ENCODE measurements around the gene NCOA1. TPM values are rescaled to one million over a fixed set of nuclear protein-coding genes. Genes with fewer than 3 reads are reported as not detected.

Gene NCOA1
- total RNA-seq, 1 experiment from 2014 or later, result 24.6 TPM

DNA sequence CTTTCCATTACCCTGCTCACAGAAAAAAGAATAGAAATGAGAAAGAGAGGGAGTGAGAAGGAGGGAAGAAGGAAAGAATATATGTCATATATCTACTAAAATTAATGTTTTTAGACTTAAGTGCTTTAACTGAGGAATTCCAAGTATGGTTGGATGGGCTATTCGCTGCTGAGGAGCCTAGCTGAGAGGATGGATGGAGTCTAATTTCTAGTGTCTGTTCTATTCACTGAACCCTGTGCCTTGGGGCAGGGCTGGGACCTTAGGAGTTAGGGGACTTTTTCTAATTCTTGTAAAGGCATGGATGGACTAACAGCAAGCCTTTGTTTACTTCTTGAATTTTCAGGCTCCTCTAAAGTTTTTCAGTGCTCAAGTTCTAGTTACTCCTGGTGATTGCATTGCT lies 192.4 kb downstream of the NCOA1 start:
- no TSS peak for BruUV-seq (replicated peaks)
- H3K4me1 ChIP-seq (ENCODE audit: control insufficient read depth, insufficient read depth, low read length), result peaks cover 4% of the 10 kb centered on the region; the same call in 1 of the 2 replicates
- intact Hi-C loops (cut with micrococcal nuclease; ENCODE audit: unreplicated experiment), result no loop called here
- no peaks in the 10 kb centered on the region for H3K9me3 ChIP-seq (ENCODE audit: control insufficient read depth, insufficient read depth, low read depth, low read length)
- no peaks in the 10 kb centered on the region for H3K36me3 ChIP-seq (ENCODE audit: control insufficient read depth, insufficient read depth, low read length)
- no peak for ATAC-seq
- CTCF ChIA-PET, result no interaction called here
- in situ Hi-C loops (cut with HindIII; ENCODE audit: low pct_unique_long_range_greater_than_20kb, low sequenced_read_pairs), result no loop called here
- POLR2A ChIA-PET, result no interaction called here
- no peaks in the 10 kb centered on the region for H3K27me3 ChIP-seq (ENCODE audit: control insufficient read depth, insufficient read depth, low read length)
- no peak for TF ChIP-seq TCF7L2 (IDR thresholded peaks at IDR 0.05; ENCODE audit: low read depth, low read length)
- H3K4me3 ChIP-seq (ENCODE audit: low read depth in 2 of 2, low read length in 2 of 2), result no peak overlapping the region
- no peak overlapping the region for H3K27ac ChIP-seq (ENCODE audit: low read length)
- DNase-seq (ENCODE audit: low read depth, low spot score), result no peak

DNA sequence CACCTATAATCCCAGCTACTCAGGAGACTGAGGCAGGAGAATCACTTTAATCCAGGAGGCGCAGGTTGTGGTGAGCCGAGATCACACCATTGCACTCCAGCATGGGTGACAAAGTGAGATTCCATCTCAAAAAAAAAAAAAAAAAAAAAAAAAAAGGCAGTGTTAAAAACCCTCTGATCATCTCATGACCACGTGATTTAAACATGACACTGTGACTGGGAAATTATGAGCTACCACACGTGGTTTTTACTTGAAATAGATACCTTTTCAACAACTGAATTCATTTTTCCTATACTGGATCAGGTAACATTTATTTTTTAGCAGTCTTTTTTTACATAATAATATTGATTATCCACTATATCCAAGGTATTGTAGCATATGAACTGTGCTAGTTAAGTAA lies 199.5 kb downstream of the NCOA1 start:
- no peak for ATAC-seq
- DNase-seq (ENCODE audit: low read depth, low spot score), result no peak
- intact Hi-C loops (cut with micrococcal nuclease; ENCODE audit: unreplicated experiment) (no loop called here), in situ Hi-C loops (cut with HindIII; ENCODE audit: low pct_unique_long_range_greater_than_20kb, low sequenced_read_pairs) (no loop called here)
- no peaks in the 10 kb centered on the region for H3K4me1 ChIP-seq (ENCODE audit: control insufficient read depth, insufficient read depth, low read length)
- CTCF ChIA-PET, result no interaction called here
- no peaks in the 10 kb centered on the region for H3K9me3 ChIP-seq (ENCODE audit: control insufficient read depth, insufficient read depth, low read depth, low read length)
- BruUV-seq (replicated peaks), result no TSS peak
- no peaks in the 10 kb centered on the region for H3K36me3 ChIP-seq (ENCODE audit: control insufficient read depth, insufficient read depth, low read length)
- no peak for TF ChIP-seq TCF7L2 (IDR thresholded peaks at IDR 0.05; ENCODE audit: low read depth, low read length)
- TF ChIP-seq, protein P1, sequence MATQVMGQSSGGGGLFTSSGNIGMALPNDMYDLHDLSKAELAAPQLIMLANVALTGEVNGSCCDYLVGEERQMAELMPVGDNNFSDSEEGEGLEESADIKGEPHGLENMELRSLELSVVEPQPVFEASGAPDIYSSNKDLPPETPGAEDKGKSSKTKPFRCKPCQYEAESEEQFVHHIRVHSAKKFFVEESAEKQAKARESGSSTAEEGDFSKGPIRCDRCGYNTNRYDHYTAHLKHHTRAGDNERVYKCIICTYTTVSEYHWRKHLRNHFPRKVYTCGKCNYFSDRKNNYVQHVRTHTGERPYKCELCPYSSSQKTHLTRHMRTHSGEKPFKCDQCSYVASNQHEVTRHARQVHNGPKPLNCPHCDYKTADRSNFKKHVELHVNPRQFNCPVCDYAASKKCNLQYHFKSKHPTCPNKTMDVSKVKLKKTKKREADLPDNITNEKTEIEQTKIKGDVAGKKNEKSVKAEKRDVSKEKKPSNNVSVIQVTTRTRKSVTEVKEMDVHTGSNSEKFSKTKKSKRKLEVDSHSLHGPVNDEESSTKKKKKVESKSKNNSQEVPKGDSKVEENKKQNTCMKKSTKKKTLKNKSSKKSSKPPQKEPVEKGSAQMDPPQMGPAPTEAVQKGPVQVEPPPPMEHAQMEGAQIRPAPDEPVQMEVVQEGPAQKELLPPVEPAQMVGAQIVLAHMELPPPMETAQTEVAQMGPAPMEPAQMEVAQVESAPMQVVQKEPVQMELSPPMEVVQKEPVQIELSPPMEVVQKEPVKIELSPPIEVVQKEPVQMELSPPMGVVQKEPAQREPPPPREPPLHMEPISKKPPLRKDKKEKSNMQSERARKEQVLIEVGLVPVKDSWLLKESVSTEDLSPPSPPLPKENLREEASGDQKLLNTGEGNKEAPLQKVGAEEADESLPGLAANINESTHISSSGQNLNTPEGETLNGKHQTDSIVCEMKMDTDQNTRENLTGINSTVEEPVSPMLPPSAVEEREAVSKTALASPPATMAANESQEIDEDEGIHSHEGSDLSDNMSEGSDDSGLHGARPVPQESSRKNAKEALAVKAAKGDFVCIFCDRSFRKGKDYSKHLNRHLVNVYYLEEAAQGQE (IDR thresholded peaks at IDR 0.05; ENCODE audit: insufficient read depth in 1 of 2, low read depth in 2 of 2, low read length in 1 of 2), result no peak
- TF ChIP-seq SIN3A (IDR thresholded peaks at IDR 0.05; ENCODE audit: borderline replicate concordance, insufficient read depth, low read depth, low read length), result no peak
- TF ChIP-seq POLR2AphosphoS5 (IDR thresholded peaks at IDR 0.05; ENCODE audit: low read depth, low read length), result no peak
- TF ChIP-seq, protein P2, sequence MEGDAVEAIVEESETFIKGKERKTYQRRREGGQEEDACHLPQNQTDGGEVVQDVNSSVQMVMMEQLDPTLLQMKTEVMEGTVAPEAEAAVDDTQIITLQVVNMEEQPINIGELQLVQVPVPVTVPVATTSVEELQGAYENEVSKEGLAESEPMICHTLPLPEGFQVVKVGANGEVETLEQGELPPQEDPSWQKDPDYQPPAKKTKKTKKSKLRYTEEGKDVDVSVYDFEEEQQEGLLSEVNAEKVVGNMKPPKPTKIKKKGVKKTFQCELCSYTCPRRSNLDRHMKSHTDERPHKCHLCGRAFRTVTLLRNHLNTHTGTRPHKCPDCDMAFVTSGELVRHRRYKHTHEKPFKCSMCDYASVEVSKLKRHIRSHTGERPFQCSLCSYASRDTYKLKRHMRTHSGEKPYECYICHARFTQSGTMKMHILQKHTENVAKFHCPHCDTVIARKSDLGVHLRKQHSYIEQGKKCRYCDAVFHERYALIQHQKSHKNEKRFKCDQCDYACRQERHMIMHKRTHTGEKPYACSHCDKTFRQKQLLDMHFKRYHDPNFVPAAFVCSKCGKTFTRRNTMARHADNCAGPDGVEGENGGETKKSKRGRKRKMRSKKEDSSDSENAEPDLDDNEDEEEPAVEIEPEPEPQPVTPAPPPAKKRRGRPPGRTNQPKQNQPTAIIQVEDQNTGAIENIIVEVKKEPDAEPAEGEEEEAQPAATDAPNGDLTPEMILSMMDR (IDR thresholded peaks at IDR 0.05), result no peak
- H3K27me3 ChIP-seq (ENCODE audit: control insufficient read depth, insufficient read depth, low read length), result no peaks in the 10 kb centered on the region
- POLR2A ChIA-PET, result interaction anchor here (0.5 kb wide), 1 partner anchor 520 kb away, joined by 5 read pairs; no protein-coding TSS in a partner anchor
- no peak overlapping the region for H3K4me3 ChIP-seq (ENCODE audit: low read depth in 2 of 2, low read length in 2 of 2)
- H3K27ac ChIP-seq (ENCODE audit: low read length), result no peak overlapping the region

DNA sequence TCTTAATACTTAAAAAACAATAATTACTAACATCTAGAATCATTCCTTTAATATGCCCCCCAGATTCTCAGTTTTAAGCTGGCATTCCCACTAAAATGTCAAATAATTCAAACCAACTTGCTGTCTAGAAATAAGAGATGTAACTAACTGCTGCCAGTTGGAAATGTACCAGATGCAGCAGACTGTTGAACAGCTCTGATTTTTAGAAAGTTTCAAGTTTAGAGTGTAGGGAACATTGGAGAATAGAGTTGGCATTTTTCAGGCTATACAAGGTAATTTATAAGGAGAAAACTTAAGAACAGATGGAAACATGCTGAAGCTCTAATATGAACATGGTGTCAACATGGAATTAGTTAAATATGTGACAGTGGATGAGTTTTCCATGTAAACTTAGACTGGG lies 200.8 kb downstream of the NCOA1 start:
- ATAC-seq (no peak), DNase-seq (ENCODE audit: low read depth, low spot score) (no peak)
- BruUV-seq (replicated peaks), result no TSS peak
- Histone ChIP-seq H3K4me1 (ENCODE audit: control insufficient read depth, insufficient read depth, low read length) (no peaks in the 10 kb centered on the region), H3K27ac (ENCODE audit: low read length) (no peak overlapping the region), H3K4me3 (ENCODE audit: low read depth in 2 of 2, low read length in 2 of 2) (no peak overlapping the region), H3K9me3 (ENCODE audit: control insufficient read depth, insufficient read depth, low read depth, low read length) (no peaks in the 10 kb centered on the region), H3K27me3 (ENCODE audit: control insufficient read depth, insufficient read depth, low read length) (no peaks in the 10 kb centered on the region), H3K36me3 (ENCODE audit: control insufficient read depth, insufficient read depth, low read length) (no peaks in the 10 kb centered on the region)
- TF ChIP-seq, protein P2 (IDR thresholded peaks at IDR 0.05), result no peak
- TF ChIP-seq SIN3A (IDR thresholded peaks at IDR 0.05; ENCODE audit: borderline replicate concordance, insufficient read depth, low read depth, low read length) (no peak), POLR2AphosphoS5 (IDR thresholded peaks at IDR 0.05; ENCODE audit: low read depth, low read length) (no peak), TCF7L2 (IDR thresholded peaks at IDR 0.05; ENCODE audit: low read depth, low read length) (no peak)
- TF ChIP-seq, protein P1 (IDR thresholded peaks at IDR 0.05; ENCODE audit: insufficient read depth in 1 of 2, low read depth in 2 of 2, low read length in 1 of 2), result no peak
- ChIA-PET POLR2A (interaction anchor here (0.5 kb wide), 1 partner anchor 11 kb away, joined by 10 read pairs; no protein-coding TSS in a partner anchor), CTCF (no interaction called here)
- intact Hi-C loops (cut with micrococcal nuclease; ENCODE audit: unreplicated experiment), result no loop called here
- in situ Hi-C loops (cut with HindIII; ENCODE audit: low pct_unique_long_range_greater_than_20kb, low sequenced_read_pairs), result no loop called here

All from Panc1 (cell line).